Mesenchymal stem cell (in vitro differentiated cells and primary cell): ENCODE measurements around the gene KCNQ5.
A peak's percentile ranks its signal among the peaks of the same experiment; 100 is the strongest.

Experiments used
- DNase-seq: peaks from one replicate; pipeline ENCODE4 v3.0.0-alpha.2; 2013
- H2AFZ ChIP-seq: one replicate; pipeline ENCODE4 v1.6.1; 2013; ENCODE audit warnings: low read depth, mild to moderate bottlenecking, control low read depth, inconsistent platforms, low read length, moderate library complexity
- H2AK5ac ChIP-seq: 2 replicates; pipeline ENCODE4 v1.6.1; 2013; ENCODE audit warnings: low read length, moderate library complexity, mild to moderate bottlenecking, inconsistent platforms; ENCODE audit not compliant: severe bottlenecking
- H2BK120ac ChIP-seq: one replicate; pipeline ENCODE4 v1.6.1; 2013; ENCODE audit warnings: low read depth, mild to moderate bottlenecking, inconsistent platforms, low read length, moderate library complexity
- H2BK12ac ChIP-seq, 2 experiments: one replicate each; pipeline ENCODE4 v1.6.1; 2013; ENCODE audit warnings: inconsistent platforms in 2 of 2, low read length in 2 of 2, mild to moderate bottlenecking in 2 of 2, moderate library complexity in 2 of 2, control low read depth in 1 of 2
- H2BK15ac ChIP-seq: one replicate; pipeline ENCODE4 v1.6.1; 2013; ENCODE audit warnings: mild to moderate bottlenecking, low read depth, inconsistent platforms; ENCODE audit not compliant: poor library complexity, severe bottlenecking
- H2BK5ac ChIP-seq: 2 replicates; pipeline ENCODE4 v1.6.1; 2013; ENCODE audit warnings: low read depth, mild to moderate bottlenecking, low read length, control low read depth, inconsistent platforms; ENCODE audit not compliant: poor library complexity, severe bottlenecking
- H3K14ac ChIP-seq, 2 experiments: one replicate each; pipeline ENCODE4 v1.6.1; 2013; ENCODE audit warnings: inconsistent platforms in 2 of 2, low read length in 2 of 2, control low read depth in 1 of 2, mild to moderate bottlenecking in 1 of 2, moderate library complexity in 1 of 2
- H3K18ac ChIP-seq, 2 experiments: one replicate each; pipeline ENCODE4 v1.6.1; 2013; ENCODE audit warnings: inconsistent platforms in 2 of 2, low read length in 2 of 2, control low read depth in 1 of 2, low read depth in 1 of 2, mild to moderate bottlenecking in 1 of 2
- H3K23ac ChIP-seq, 2 experiments: one replicate each; pipeline ENCODE4 v1.6.1; 2013; ENCODE audit warnings: inconsistent platforms in 2 of 2, low read length in 2 of 2, mild to moderate bottlenecking in 2 of 2, moderate library complexity in 2 of 2, control low read depth in 1 of 2
- H3K27ac ChIP-seq: 2 replicates; pipeline ENCODE4 v1.5.1; 2013; ENCODE audit warnings: mild to moderate bottlenecking, moderate library complexity, low read length, control low read depth, inconsistent platforms; ENCODE audit not compliant: poor library complexity, severe bottlenecking
- H3K27me3 ChIP-seq, 2 experiments: 2 replicates each; pipeline versions ENCODE4 v1.6.1 to v1.7.0; 2013; ENCODE audit warnings: low read length in 2 of 2, mild to moderate bottlenecking in 2 of 2, moderate library complexity in 2 of 2, control low read depth in 1 of 2, inconsistent platforms in 1 of 2; ENCODE audit not compliant: control insufficient read depth in 1 of 2, insufficient read depth in 1 of 2
- H3K36me3 ChIP-seq, 2 experiments: 2 replicates each; pipeline versions ENCODE4 v1.6.1 to v1.7.0; 2013; ENCODE audit warnings: low read length in 2 of 2, control low read depth in 1 of 2, inconsistent platforms in 1 of 2, low read depth in 1 of 2, mild to moderate bottlenecking in 1 of 2; ENCODE audit not compliant: insufficient read depth in 2 of 2, control insufficient read depth in 1 of 2
- H3K4ac ChIP-seq, 2 experiments: one replicate each; pipeline ENCODE4 v1.6.1; 2013; ENCODE audit warnings: inconsistent platforms in 2 of 2, low read length in 2 of 2, mild to moderate bottlenecking in 2 of 2, moderate library complexity in 2 of 2, control low read depth in 1 of 2, low read depth in 1 of 2
- H3K4me1 ChIP-seq: 2 replicates; pipeline ENCODE4 v1.6.1; 2013; ENCODE audit warnings: low read depth, low read length, control low read depth; ENCODE audit not compliant: control insufficient read depth, insufficient read depth
- H3K4me2 ChIP-seq: 2 replicates; pipeline ENCODE4 v1.6.1; 2013; ENCODE audit warnings: low read length, mild to moderate bottlenecking, inconsistent platforms; ENCODE audit not compliant: poor library complexity, severe bottlenecking
- H3K4me3 ChIP-seq, 2 experiments: 2 replicates each; pipeline versions ENCODE4 v1.5.1 to v1.7.0; 2013; ENCODE audit warnings: low read length in 2 of 2, mild to moderate bottlenecking in 2 of 2, control low read depth in 1 of 2, low read depth in 1 of 2; ENCODE audit not compliant: insufficient read depth in 1 of 2
- H3K79me1 ChIP-seq: replicated peaks from 2 replicates; pipeline ENCODE4 v1.6.1; 2013; ENCODE audit warnings: mild to moderate bottlenecking, control low read depth, low read length, inconsistent platforms; ENCODE audit not compliant: poor library complexity, severe bottlenecking
- H3K9ac ChIP-seq: 2 replicates; pipeline ENCODE4 v1.7.0; 2013; ENCODE audit warnings: mild to moderate bottlenecking, low read length, moderate library complexity
- H3K9me3 ChIP-seq: 2 replicates; pipeline ENCODE4 v1.7.0; 2013; ENCODE audit warnings: mild to moderate bottlenecking, low read length; ENCODE audit not compliant: control insufficient read depth
- H4K8ac ChIP-seq: one replicate; pipeline ENCODE4 v1.6.1; 2013; ENCODE audit warnings: inconsistent platforms, mild to moderate bottlenecking, low read length, moderate library complexity
- H4K91ac ChIP-seq: one replicate; pipeline ENCODE4 v1.6.1; 2013; ENCODE audit warnings: mild to moderate bottlenecking, low read length, inconsistent platforms
- WGBS: methylation state at CpG from one replicate; pipeline ENCODE4 v1.1.7; 2013; ENCODE audit warnings: mixed read lengths; 5-methylcytosine and 5-hydroxymethylcytosine counted together

Gene KCNQ5

GRCh38 chr6:72720464-72720863 is 98.6 kb downstream of the KCNQ5 start:
- H3K4me3 ChIP-seq, result no peak overlapping the region
- no CpG with 5 or more reads among the region's 2 CpGs for WGBS
- no peak overlapping the region for H3K4ac ChIP-seq
- H2AK5ac ChIP-seq, result no peak overlapping the region
- no peak overlapping the region for H3K23ac ChIP-seq
- H4K8ac ChIP-seq, result no peak overlapping the region
- H3K4me1 ChIP-seq, result no peaks in the 10 kb centered on the region
- no peak overlapping the region for H2BK5ac ChIP-seq
- no peaks in the 10 kb centered on the region for H3K79me1 ChIP-seq
- H4K91ac ChIP-seq, result no peak overlapping the region
- no peak overlapping the region for H2BK120ac ChIP-seq
- no peak overlapping the region for H2BK12ac ChIP-seq
- H3K18ac ChIP-seq, result no peak overlapping the region
- no peaks in the 10 kb centered on the region for H3K36me3 ChIP-seq
- no peak overlapping the region for H3K4me2 ChIP-seq
- H3K14ac ChIP-seq, result no peak overlapping the region
- no peak overlapping the region for H2BK15ac ChIP-seq
- H2AFZ ChIP-seq, result no peak overlapping the region
- H3K27ac ChIP-seq, result no peak overlapping the region
- no peaks in the 10 kb centered on the region for H3K9me3 ChIP-seq
- H3K27me3 ChIP-seq, result peaks cover 3 to 5% of the 10 kb centered on the region in 2 experiments
- H3K9ac ChIP-seq, result no peak overlapping the region
- no peak for DNase-seq

GRCh38 chr6:72721346-72721745 is 99.5 kb downstream of the KCNQ5 start:
- Histone ChIP-seq H2BK5ac (no peak overlapping the region), H2BK15ac (no peak overlapping the region), H3K9me3 (no peaks in the 10 kb centered on the region), H4K91ac (no peak overlapping the region), H2AK5ac (no peak overlapping the region), H3K79me1 (no peaks in the 10 kb centered on the region), H3K23ac (no peak overlapping the region), H3K4me1 (no peaks in the 10 kb centered on the region), H2BK120ac (no peak overlapping the region), H2BK12ac (no peak overlapping the region), H3K18ac (no peak overlapping the region), H3K9ac (no peak overlapping the region), H3K4me3 (no peak overlapping the region), H3K36me3 (no peaks in the 10 kb centered on the region), H3K4ac (no peak overlapping the region), H3K27ac (no peak overlapping the region), H3K27me3 (peaks cover 3 to 5% of the 10 kb centered on the region in 2 experiments), H4K8ac (no peak overlapping the region), H3K14ac (no peak overlapping the region), H3K4me2 (no peak overlapping the region), H2AFZ (no peak overlapping the region)
- DNase-seq, result peak; percentile 3

- no peak overlapping the region for H4K91ac ChIP-seq
- no peak overlapping the region for H2BK15ac ChIP-seq
- H2AFZ ChIP-seq, result no peak overlapping the region
- 22% methylated on average over 1 of the region's 2 CpGs for WGBS
- no peak overlapping the region for H3K14ac ChIP-seq
- no peak overlapping the region for H3K27ac ChIP-seq
- peaks cover 3% of the 10 kb centered on the region in 2 experiments for H3K27me3 ChIP-seq
- no peak overlapping the region for H3K4me3 ChIP-seq
- no peak overlapping the region for H3K9ac ChIP-seq
- no peak overlapping the region for H2BK5ac ChIP-seq
- H3K4me1 ChIP-seq, result no peaks in the 10 kb centered on the region
- no peak overlapping the region for H3K18ac ChIP-seq
- no peak for DNase-seq
- no peak overlapping the region for H3K4ac ChIP-seq
- no peaks in the 10 kb centered on the region for H3K36me3 ChIP-seq
- no peak overlapping the region for H3K23ac ChIP-seq
- H3K9me3 ChIP-seq, result no peaks in the 10 kb centered on the region
- no peak overlapping the region for H3K4me2 ChIP-seq
- no peak overlapping the region for H2AK5ac ChIP-seq
- H2BK12ac ChIP-seq, result no peak overlapping the region
- H3K79me1 ChIP-seq, result no peaks in the 10 kb centered on the region
- no peak overlapping the region for H4K8ac ChIP-seq
- no peak overlapping the region for H2BK120ac ChIP-seq
Measured at GRCh38 chr6:72724545-72724944, 102.7 kb downstream of the KCNQ5 start.

- H4K91ac ChIP-seq, result no peak overlapping the region
- H3K9me3 ChIP-seq, result no peaks in the 10 kb centered on the region
- no peak overlapping the region for H3K27ac ChIP-seq
- no peak overlapping the region for H3K9ac ChIP-seq
- H4K8ac ChIP-seq, result no peak overlapping the region
- H3K18ac ChIP-seq, result no peak overlapping the region
- H3K27me3 ChIP-seq, result peaks cover 0 to 11% of the 10 kb centered on the region in 2 experiments
- 50% methylated on average over 2 of the region's 3 CpGs for WGBS
- H2AK5ac ChIP-seq, result no peak overlapping the region
- no peak for DNase-seq
- H2BK15ac ChIP-seq, result no peak overlapping the region
- no peak overlapping the region for H3K4me2 ChIP-seq
- no peaks in the 10 kb centered on the region for H3K36me3 ChIP-seq
- no peaks in the 10 kb centered on the region for H3K4me1 ChIP-seq
- no peak overlapping the region for H3K4ac ChIP-seq
- H2BK5ac ChIP-seq, result no peak overlapping the region
- no peaks in the 10 kb centered on the region for H3K79me1 ChIP-seq
- H3K4me3 ChIP-seq, result no peak overlapping the region
- no peak overlapping the region for H2AFZ ChIP-seq
- H3K23ac ChIP-seq, result no peak overlapping the region
- no peak overlapping the region for H2BK12ac ChIP-seq
- no peak overlapping the region for H3K14ac ChIP-seq
- H2BK120ac ChIP-seq, result no peak overlapping the region
Measured at GRCh38 chr6:72728706-72729343, 107.0 kb downstream of the KCNQ5 start.
